Measurements from ENCODE around the gene TMEM121. TPM values are rescaled to one million over a fixed set of nuclear protein-coding genes. Genes with fewer than 3 reads are reported as not detected.

TMEM121 gene
- total and polyA plus RNA-seq, 2 of the 4 experiments (the other 2 are of a cell fraction), result 2.7 to 6.3 TPM

DNA sequence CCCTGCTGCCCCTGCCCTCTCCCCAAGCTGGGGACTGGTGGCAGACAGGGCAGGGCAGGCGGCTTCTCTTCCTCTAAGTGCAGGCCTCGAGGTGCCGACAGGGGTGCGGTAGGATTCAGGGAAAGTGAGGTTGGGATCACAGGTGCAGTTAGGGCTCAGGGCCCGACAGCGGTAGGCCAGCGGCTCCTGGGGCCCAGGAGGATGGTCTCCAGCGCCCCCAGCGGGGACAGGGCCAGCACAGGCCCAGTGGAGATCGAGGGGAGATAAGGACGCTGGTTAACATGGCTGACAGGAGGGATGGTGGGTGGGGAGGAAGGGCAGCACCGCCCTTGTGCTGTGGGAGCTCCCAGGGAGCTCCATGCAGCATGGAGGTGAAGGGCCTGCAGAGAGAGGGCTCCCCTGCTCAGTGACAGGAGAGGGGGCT, 40.6 kb upstream of the TMEM121 start:
- peaks cover 13% of the 10 kb centered on the region for H3K4me1 ChIP-seq (ENCODE audit: control insufficient read depth, insufficient read depth, low read length)
- H3K9ac ChIP-seq (ENCODE audit: low read depth, low read length), result no peak overlapping the region
- DNase-seq (no peak), ATAC-seq (ENCODE audit: low read depth) (no peak)
- POLR2A ChIA-PET (ENCODE audit: unreplicated experiment), result no interaction called here
- H4K91ac ChIP-seq (ENCODE audit: insufficient read depth, low read depth, low read length), result no peak overlapping the region
- peak overlapping the region; percentile 53 for H2AFZ ChIP-seq (replicated peaks; ENCODE audit: low read length, poor library complexity)
- in situ Hi-C loops (cut with MboI; ENCODE audit: low sequenced_read_pairs), result no loop called here
- H3K56ac ChIP-seq (ENCODE audit: extremely low read depth, insufficient read depth, low read length), result no peak overlapping the region
- no peak overlapping the region for H3K4ac ChIP-seq (ENCODE audit: low read depth, low read length)
- H4K20me1 ChIP-seq (ENCODE audit: insufficient read depth, low read length), result no peaks in the 10 kb centered on the region; the same call in 1 of the 2 replicates
- H3K27ac ChIP-seq (ENCODE audit: insufficient read depth, low read length), result no peak overlapping the region
- H4K8ac ChIP-seq (ENCODE audit: low read depth in 2 of 2, low read length in 2 of 2), result no peak overlapping the region
- dilution Hi-C loops (cut with HindIII; ENCODE audit: low sequenced_read_pairs, unreplicated experiment), result no loop called here
- H4K5ac ChIP-seq (ENCODE audit: low read depth, low read length), result no peak overlapping the region
- no peak overlapping the region for H2AK9ac ChIP-seq (replicated peaks; ENCODE audit: low read depth, low read length, poor library complexity)
- no peak overlapping the region for H2BK120ac ChIP-seq (ENCODE audit: low read depth, low read length)
- H2AK5ac ChIP-seq (ENCODE audit: low read depth, low read length), result no peak overlapping the region
- intact Hi-C loops (cut with micrococcal nuclease), result no loop called here
- CTCF ChIA-PET, result interaction anchor here (1.0 kb wide), 1 partner anchor 16 kb away, joined by 3 read pairs; no protein-coding TSS in a partner anchor
- no peak overlapping the region for H3K14ac ChIP-seq (replicated peaks; ENCODE audit: low read depth, low read length)
- no peak overlapping the region for H3K4me2 ChIP-seq (ENCODE audit: low read depth, low read length)
- no peak overlapping the region for H3K18ac ChIP-seq (ENCODE audit: low read depth, low read length)
- WGBS, 2 experiments (ENCODE audit: extremely low coverage in 2 of 2, insufficient read length in 1 of 2), result 100% methylated on average over 2 of the region's 12 CpGs; no CpG with 5 or more reads in 1 of the 2 experiments
- H3K27me3 ChIP-seq (ENCODE audit: control insufficient read depth, insufficient read depth, low read length), result peaks cover 25% of the 10 kb centered on the region; the same call in 1 of the 2 replicates
- H3K9me3 ChIP-seq (ENCODE audit: control insufficient read depth, insufficient read depth, low read length), result no peaks in the 10 kb centered on the region
- no peaks in the 10 kb centered on the region; a peak in 1 of 4 replicates for H3K79me1 ChIP-seq (ENCODE audit: low read depth in 1 of 2, low read length in 2 of 2)
- no peak overlapping the region for H2BK5ac ChIP-seq (ENCODE audit: low read depth, low read length, poor library complexity, severe bottlenecking)
- peaks cover 6% of the 10 kb centered on the region for H3K9me1 ChIP-seq (ENCODE audit: insufficient read depth, low read length)
- no peak overlapping the region for H2BK20ac ChIP-seq (ENCODE audit: low read depth, low read length)
- no peak overlapping the region for H2BK15ac ChIP-seq (ENCODE audit: low read depth, low read length)
- no peak overlapping the region for H3K4me3 ChIP-seq (ENCODE audit: insufficient read depth, low read depth, low read length)
- no TSS peak for BruUV-seq (replicated peaks)
- TF ChIP-seq POLR2A (IDR thresholded peaks at IDR 0.05; ENCODE audit: low read depth, low read length), result no peak
- peak; percentile 35; the same call in 1 of the 2 replicates for TF ChIP-seq RAD21 (IDR thresholded peaks at IDR 0.05; ENCODE audit: low read length)
- TF ChIP-seq, protein P1, sequence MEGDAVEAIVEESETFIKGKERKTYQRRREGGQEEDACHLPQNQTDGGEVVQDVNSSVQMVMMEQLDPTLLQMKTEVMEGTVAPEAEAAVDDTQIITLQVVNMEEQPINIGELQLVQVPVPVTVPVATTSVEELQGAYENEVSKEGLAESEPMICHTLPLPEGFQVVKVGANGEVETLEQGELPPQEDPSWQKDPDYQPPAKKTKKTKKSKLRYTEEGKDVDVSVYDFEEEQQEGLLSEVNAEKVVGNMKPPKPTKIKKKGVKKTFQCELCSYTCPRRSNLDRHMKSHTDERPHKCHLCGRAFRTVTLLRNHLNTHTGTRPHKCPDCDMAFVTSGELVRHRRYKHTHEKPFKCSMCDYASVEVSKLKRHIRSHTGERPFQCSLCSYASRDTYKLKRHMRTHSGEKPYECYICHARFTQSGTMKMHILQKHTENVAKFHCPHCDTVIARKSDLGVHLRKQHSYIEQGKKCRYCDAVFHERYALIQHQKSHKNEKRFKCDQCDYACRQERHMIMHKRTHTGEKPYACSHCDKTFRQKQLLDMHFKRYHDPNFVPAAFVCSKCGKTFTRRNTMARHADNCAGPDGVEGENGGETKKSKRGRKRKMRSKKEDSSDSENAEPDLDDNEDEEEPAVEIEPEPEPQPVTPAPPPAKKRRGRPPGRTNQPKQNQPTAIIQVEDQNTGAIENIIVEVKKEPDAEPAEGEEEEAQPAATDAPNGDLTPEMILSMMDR (conservative IDR thresholded peaks at IDR 0.05; ENCODE audit: low read depth, low read length), result peak; percentile 28; the same call in 1 of the 2 replicates
- no peak for TF ChIP-seq RFX5 (IDR thresholded peaks at IDR 0.05; ENCODE audit: low read depth, low read length)
- TF ChIP-seq, protein P2, sequence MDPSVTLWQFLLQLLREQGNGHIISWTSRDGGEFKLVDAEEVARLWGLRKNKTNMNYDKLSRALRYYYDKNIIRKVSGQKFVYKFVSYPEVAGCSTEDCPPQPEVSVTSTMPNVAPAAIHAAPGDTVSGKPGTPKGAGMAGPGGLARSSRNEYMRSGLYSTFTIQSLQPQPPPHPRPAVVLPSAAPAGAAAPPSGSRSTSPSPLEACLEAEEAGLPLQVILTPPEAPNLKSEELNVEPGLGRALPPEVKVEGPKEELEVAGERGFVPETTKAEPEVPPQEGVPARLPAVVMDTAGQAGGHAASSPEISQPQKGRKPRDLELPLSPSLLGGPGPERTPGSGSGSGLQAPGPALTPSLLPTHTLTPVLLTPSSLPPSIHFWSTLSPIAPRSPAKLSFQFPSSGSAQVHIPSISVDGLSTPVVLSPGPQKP (IDR thresholded peaks at IDR 0.05; ENCODE audit: borderline replicate concordance, low read depth, low read length), result no peak
- TF ChIP-seq MXI1 (IDR thresholded peaks at IDR 0.05; ENCODE audit: borderline replicate concordance, low read depth, low read length), result no peak
- H3K23ac ChIP-seq (ENCODE audit: low read depth, low read length), result no peak overlapping the region
- no peaks in the 10 kb centered on the region for H3K36me3 ChIP-seq (ENCODE audit: control insufficient read depth, insufficient read depth, low read length)

All from IMR-90 (cell line).